Osteoblast (primary cell): Measurements from ENCODE around the gene SLC1A2. TPM values are rescaled to one million over a fixed set of nuclear protein-coding genes. Genes with fewer than 3 reads are reported as not detected.

Source experiments
- DNase-seq: peaks from one replicate; pipeline ENCODE4 v3.0.0; 2011; ENCODE audit warnings: low spot score, mixed read lengths; ENCODE audit not compliant: insufficient read length; ENCODE audit errors: missing footprints
- H2AFZ ChIP-seq: 2 replicates; pipeline ENCODE4 v1.6.0; 2011; ENCODE audit warnings: mild to moderate bottlenecking, low read length
- H3K27ac ChIP-seq: 2 replicates; pipeline ENCODE4 v1.5.1; 2011; ENCODE audit warnings: mild to moderate bottlenecking, low read depth, low read length, moderate library complexity
- H3K27me3 ChIP-seq: 2 replicates; pipeline ENCODE4 v1.6.0; 2012; ENCODE audit warnings: mild to moderate bottlenecking, control low read depth, inconsistent platforms, low read length, moderate library complexity; ENCODE audit not compliant: insufficient read depth
- H3K36me3 ChIP-seq: 2 replicates; pipeline ENCODE4 v1.5.1; 2011; ENCODE audit warnings: mild to moderate bottlenecking, low read length, control low read depth, moderate library complexity; ENCODE audit not compliant: insufficient read depth
- H3K4me1 ChIP-seq: 2 replicates; pipeline ENCODE4 v1.5.1; 2011; ENCODE audit warnings: mild to moderate bottlenecking, low read length, control low read depth, moderate library complexity; ENCODE audit not compliant: insufficient read depth
- H3K4me2 ChIP-seq: 2 replicates; pipeline ENCODE4 v1.6.0; 2011; ENCODE audit warnings: mild to moderate bottlenecking, low read length; ENCODE audit not compliant: insufficient read depth
- H3K4me3 ChIP-seq: fragments of 200-600 bp; sonication (generic); 3 replicates; pipeline ENCODE4 v1.5.1; 2012; ENCODE audit warnings: mild to moderate bottlenecking, low read length, inconsistent platforms; ENCODE audit not compliant: insufficient read depth
- H3K79me2 ChIP-seq: 2 replicates; pipeline ENCODE4 v1.6.0; 2012; ENCODE audit warnings: mild to moderate bottlenecking, low read length, control low read depth, inconsistent platforms; ENCODE audit not compliant: insufficient read depth
- H3K9me3 ChIP-seq: 2 replicates; pipeline ENCODE4 v1.5.1; 2011; ENCODE audit warnings: low read depth, low read length, control low read depth
- H4K20me1 ChIP-seq: 2 replicates; pipeline ENCODE4 v1.6.0; 2012; ENCODE audit warnings: mild to moderate bottlenecking, low read length, control low read depth; ENCODE audit not compliant: insufficient read depth
- CTCF ChIP-seq: IDR thresholded peaks from 2 replicates; pipeline ENCODE4 v1.5.1; 2011; ENCODE audit warnings: mild to moderate bottlenecking, low read depth, low read length, moderate library complexity; ENCODE audit errors: extremely low read depth
- total RNA-seq: library from RNA; depleted of rRNA; stranded (reverse); fragments of >200 nt; gene quantifications from 2 replicates; pipeline ENCODE4 v1.2.3, GENCODE V29; 2012

SLC1A2 gene
- total RNA-seq, 1 donor: 0.72 TPM

- Histone ChIP-seq H3K36me3 (peaks cover 6% of the 10 kb centered on the region), H3K79me2 (no peaks in the 10 kb centered on the region), H2AFZ (no peak overlapping the region), H3K9me3 (no peaks in the 10 kb centered on the region), H3K4me2 (no peak overlapping the region), H3K4me3 (no peak overlapping the region), H3K27me3 (peaks cover 5% of the 10 kb centered on the region), H3K4me1 (no peaks in the 10 kb centered on the region), H4K20me1 (no peaks in the 10 kb centered on the region), H3K27ac (no peak overlapping the region)
- no peak for TF ChIP-seq CTCF
- no peak for DNase-seq
These were observed 17.4 kb upstream of the SLC1A2 start for GRCh38 chr11:35436581-35437250.

- peaks cover 9% of the 10 kb centered on the region for H3K36me3 ChIP-seq
- H3K4me3 ChIP-seq: no peak overlapping the region
- DNase-seq: no peak
- no peak for TF ChIP-seq CTCF
- H3K4me2 ChIP-seq: no peak overlapping the region
- H3K79me2 ChIP-seq: no peaks in the 10 kb centered on the region
- H3K27ac ChIP-seq: no peak overlapping the region
- no peak overlapping the region for H2AFZ ChIP-seq
- no peaks in the 10 kb centered on the region for H3K4me1 ChIP-seq
- peaks cover 17% of the 10 kb centered on the region for H3K27me3 ChIP-seq
- H4K20me1 ChIP-seq: no peaks in the 10 kb centered on the region
- H3K9me3 ChIP-seq: no peaks in the 10 kb centered on the region
These were observed 14.2 kb upstream of the SLC1A2 start for GRCh38 chr11:35433588-35433987.

GRCh38 chr11:35432464-35432863 is 13.1 kb upstream of the SLC1A2 start:
- Histone ChIP-seq H4K20me1 (no peaks in the 10 kb centered on the region), H2AFZ (no peak overlapping the region), H3K79me2 (no peaks in the 10 kb centered on the region), H3K27me3 (peaks cover 19% of the 10 kb centered on the region), H3K9me3 (no peaks in the 10 kb centered on the region), H3K4me1 (peaks cover 2% of the 10 kb centered on the region), H3K36me3 (peaks cover 9% of the 10 kb centered on the region), H3K4me3 (no peak overlapping the region), H3K27ac (no peak overlapping the region), H3K4me2 (no peak overlapping the region)
- no peak for TF ChIP-seq CTCF
- no peak for DNase-seq

- H3K79me2 ChIP-seq: no peaks in the 10 kb centered on the region
- H2AFZ ChIP-seq: no peak overlapping the region
- peak overlapping the region; percentile 3 for H3K4me3 ChIP-seq
- H4K20me1 ChIP-seq: no peaks in the 10 kb centered on the region
- no peak for TF ChIP-seq CTCF
- H3K4me1 ChIP-seq: peaks cover 37% of the 10 kb centered on the region
- peak; percentile 84 for DNase-seq
- H3K27me3 ChIP-seq: peaks cover 40% of the 10 kb centered on the region
- peaks cover 3% of the 10 kb centered on the region for H3K36me3 ChIP-seq
- peak overlapping the region; percentile 30 for H3K4me2 ChIP-seq
- peak overlapping the region; percentile 29 for H3K27ac ChIP-seq
- H3K9me3 ChIP-seq: no peaks in the 10 kb centered on the region
These were observed 7.7 kb upstream of the SLC1A2 start for GRCh38 chr11:35427071-35427470.
